B cell (primary cell): ENCODE results near the gene OLIG2. TPM values are rescaled to one million over a fixed set of nuclear protein-coding genes. Genes with fewer than 3 reads are reported as not detected.

Experiments used
- ATAC-seq: fragments of 200-7000 bp; cut with Tn5 transposase; one replicate; pipeline ENCODE4 v1.10.0; 2021; ENCODE audit warnings: low read depth, mild to moderate bottlenecking, moderate number of reproducible peaks, moderate library complexity
- CTCF ChIA-PET: fragments of 350-600 bp; sonication (Branson Sonifier 250); formaldehyde crosslinking; loops from one replicate; lab custom pipeline; 2021; ENCODE audit warnings: antibody characterized with exemption, inconsistent platforms; lab: Charles Lee
- POLR2A ChIA-PET: fragments of 350-600 bp; sonication (Branson Sonifier 250); formaldehyde crosslinking; loops from one replicate; lab custom pipeline; 2021; ENCODE audit warnings: antibody characterized with exemption; lab: Charles Lee
- DNase-seq: peaks from one replicate; pipeline ENCODE4 v3.0.0; 2013
- H2AFZ ChIP-seq: 2 replicates; pipeline ENCODE4 v1.6.1; 2012; ENCODE audit warnings: mild to moderate bottlenecking, low read depth, low read length; ENCODE audit not compliant: insufficient read depth, poor library complexity, severe bottlenecking
- H3K27ac ChIP-seq, 2 donors: 1 replicate in 1 of 2; 2 replicates in 1 of 2; pipeline ENCODE4 v1.5.1; 2012 to 2013; ENCODE audit warnings: low read length in 2 of 2, mild to moderate bottlenecking in 2 of 2, moderate library complexity in 1 of 2
- H3K27me3 ChIP-seq, 4 experiments: fragments of 200-600 bp in 1 of 4; sonication (generic) in 1 of 4; replicated peaks in 1 of 4; 1 replicate in 2 of 4; 2 replicates in 2 of 4; pipeline versions ENCODE4 v1.6.1 to v1.7.0; 2013 to 2016; ENCODE audit warnings: low read length in 3 of 4, mild to moderate bottlenecking in 2 of 4, mixed read lengths in 1 of 4, moderate library complexity in 1 of 4; ENCODE audit not compliant: insufficient read depth in 4 of 4, control insufficient read depth in 3 of 4; ENCODE audit errors: control extremely low read depth in 1 of 4
- H3K36me3 ChIP-seq, 2 experiments: replicated peaks in 1 of 2; 1 replicate in 1 of 2; 2 replicates in 1 of 2; pipeline versions ENCODE4 v1.6.1 to v1.7.1; 2013; ENCODE audit warnings: low read length in 1 of 2; ENCODE audit not compliant: insufficient read depth in 2 of 2, control insufficient read depth in 1 of 2; ENCODE audit errors: control extremely low read depth in 1 of 2, extremely low read depth in 1 of 2
- H3K4me1 ChIP-seq, 2 donors: fragments of 200-600 bp in 1 of 2; sonication (generic) in 1 of 2; 1 replicate in 1 of 2; 2 replicates in 1 of 2; pipeline versions ENCODE4 v1.5.1 to v1.6.1; 2013 to 2017; ENCODE audit warnings: low read length in 2 of 2; ENCODE audit not compliant: control insufficient read depth in 2 of 2, insufficient read depth in 2 of 2
- H3K4me2 ChIP-seq: replicated peaks from 2 replicates; pipeline ENCODE3; 2012; ENCODE audit warnings: mild to moderate bottlenecking, low read depth, low read length; ENCODE audit not compliant: poor library complexity, severe bottlenecking
- H3K4me3 ChIP-seq, 5 experiments: fragments of 200-600 bp in 1 of 5; sonication (generic) in 1 of 5; 1 replicate in 3 of 5; 2 replicates in 2 of 5; pipeline versions ENCODE4 v1.5.1 to v1.7.0; 2011 to 2016; ENCODE audit warnings: low read length in 4 of 5, mild to moderate bottlenecking in 4 of 5, low read depth in 2 of 5, control low read depth in 1 of 5, moderate library complexity in 1 of 5; ENCODE audit not compliant: insufficient read depth in 1 of 5; ENCODE audit errors: control extremely low read depth in 1 of 5, extremely low read depth in 1 of 5
- H3K79me2 ChIP-seq: fragments of 200-600 bp; sonication (generic); one replicate; pipeline ENCODE4 v1.6.0; 2016; ENCODE audit warnings: low read length; ENCODE audit not compliant: control insufficient read depth, insufficient read depth
- H3K9ac ChIP-seq: fragments of 200-600 bp; sonication (generic); 2 replicates; pipeline ENCODE4 v1.6.1; 2017; ENCODE audit warnings: mild to moderate bottlenecking, low read length, moderate library complexity
- H3K9me3 ChIP-seq, 3 donors: one replicate each; pipeline versions ENCODE4 v1.6.1 to v1.7.1; 2013; ENCODE audit warnings: low read length in 2 of 3; ENCODE audit not compliant: control insufficient read depth in 2 of 3, insufficient read depth in 1 of 3; ENCODE audit errors: control extremely low read depth in 1 of 3
- H4K20me1 ChIP-seq: 2 replicates; pipeline ENCODE4 v1.6.0; 2012; ENCODE audit warnings: mild to moderate bottlenecking, low read length; ENCODE audit not compliant: insufficient read depth, control insufficient read depth, poor library complexity, severe bottlenecking
- H3K27ac Mint-ChIP-seq: one replicate; pipeline ENCODE4 v1.8.0; 2021; ENCODE audit warnings: mixed read lengths
- H3K27me3 Mint-ChIP-seq: one replicate; pipeline ENCODE4 v1.8.0; 2021; ENCODE audit warnings: mixed read lengths
- H3K4me1 Mint-ChIP-seq: one replicate; pipeline ENCODE4 v1.8.0; 2021; ENCODE audit warnings: mixed read lengths
- H3K4me3 Mint-ChIP-seq: one replicate; pipeline ENCODE4 v1.8.0; 2021; ENCODE audit warnings: mixed read lengths
- H3K9me3 Mint-ChIP-seq: one replicate; pipeline ENCODE4 v1.8.0; 2022; ENCODE audit warnings: mixed read lengths; ENCODE audit not compliant: insufficient read depth
- CTCF ChIP-seq: fragments of 200-600 bp; IDR thresholded peaks from one replicate; pipeline ENCODE4 v1.8.0; 2022; ENCODE audit warnings: antibody characterized with exemption, mild to moderate bottlenecking
- EZH2 ChIP-seq: IDR thresholded peaks from 2 replicates; pipeline ENCODE4 v1.6.1; 2012; ENCODE audit warnings: borderline replicate concordance, low read depth, mild to moderate bottlenecking, moderate library complexity, low read length; ENCODE audit not compliant: insufficient read depth, poor library complexity, severe bottlenecking
- WGBS: methylation state at CpG from one replicate; pipeline ENCODE4 v1.1.5; 2013; ENCODE audit warnings: missing lambda C conversion rate; ENCODE audit not compliant: insufficient coverage; 5-methylcytosine and 5-hydroxymethylcytosine counted together
- intact Hi-C: fragments of 100-400 bp; cut with micrococcal nuclease; formaldehyde crosslinking; loops from one replicate; pipeline ENCODE4 v1.10.0; 2022
- polyA plus RNA-seq: library from polyadenylated mRNA; depleted of rRNA; stranded (reverse); fragments of >200 nt; gene quantifications from 2 replicates; pipeline ENCODE4 v1.2.3, GENCODE V29; 2012
- total RNA-seq, 2 donors: library from RNA; stranded (reverse); fragments of 120-200 nt in 1 of 2; gene quantifications; 1 replicate in 1 of 2; 2 replicates in 1 of 2; pipeline versions ENCODE4 v1.2.3 to v1.2.4, GENCODE V29; 2013 to 2022

OLIG2 gene
- total and polyA plus RNA-seq, 2 donors (not counting 1 experiment from before 2014, with no cell fraction given), result not detected

DNA sequence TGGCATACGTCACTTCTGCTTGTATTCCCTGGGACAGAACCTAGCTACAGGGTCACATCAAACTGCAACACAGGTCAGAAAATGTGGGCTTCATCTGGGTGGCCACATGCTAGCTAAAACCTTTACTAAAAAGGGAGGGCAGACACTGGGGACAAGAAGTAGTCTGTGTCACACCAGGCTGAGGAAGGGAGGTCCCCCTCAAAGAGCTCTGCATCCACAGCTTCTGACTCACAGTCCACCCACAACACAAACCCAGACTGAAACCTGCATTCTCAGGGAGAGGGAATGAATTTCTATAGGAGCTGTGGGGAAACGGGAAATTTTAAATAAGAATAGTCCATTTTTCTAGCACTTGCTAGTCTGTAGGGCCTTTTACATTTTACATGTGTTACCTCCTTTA, 16.2 kb downstream of the OLIG2 start:
- TF ChIP-seq CTCF (no peak), EZH2 (no peak)
- no peaks in the 10 kb centered on the region for H3K4me1 Mint-ChIP-seq
- H3K27me3 Mint-ChIP-seq, result peaks cover 61% of the 10 kb centered on the region
- no peaks in the 10 kb centered on the region for H4K20me1 ChIP-seq
- H3K27ac Mint-ChIP-seq, result no peak overlapping the region
- H3K4me2 ChIP-seq, result no peak overlapping the region
- DNase-seq, result no peak
- no peak overlapping the region for H3K9ac ChIP-seq
- H3K4me3 ChIP-seq, result no peak overlapping the region
- no peak overlapping the region for H3K27ac ChIP-seq
- POLR2A ChIA-PET, result no interaction called here
- H3K79me2 ChIP-seq, result no peaks in the 10 kb centered on the region
- peaks cover 0 to 3% (median 0%) of the 10 kb centered on the region in 3 donors for H3K9me3 ChIP-seq
- CTCF ChIA-PET, result no interaction called here
- H3K4me3 Mint-ChIP-seq, result no peak overlapping the region
- peaks cover 0 to 18% (median 8%) of the 10 kb centered on the region in 4 experiments for H3K27me3 ChIP-seq
- H3K36me3 ChIP-seq, result no peaks in the 10 kb centered on the region
- ATAC-seq, result no peak
- 100% methylated on average over 1 of the region's 2 CpGs for WGBS
- H3K9me3 Mint-ChIP-seq, result peaks cover 4% of the 10 kb centered on the region
- no peaks in the 10 kb centered on the region for H3K4me1 ChIP-seq
- H2AFZ ChIP-seq, result no peak overlapping the region
- intact Hi-C loops, result no loop called here

- H3K9me3 ChIP-seq, result peaks cover 0 to 3% (median 0%) of the 10 kb centered on the region in 3 donors
- no peak for ATAC-seq
- TF ChIP-seq EZH2 (no peak), CTCF (no peak)
- CTCF ChIA-PET, result no interaction called here
- peaks cover 4% of the 10 kb centered on the region for H3K9me3 Mint-ChIP-seq
- no peak for DNase-seq
- peaks cover 0 to 18% (median 6%) of the 10 kb centered on the region in 4 experiments for H3K27me3 ChIP-seq
- WGBS, result 85% methylated on average over 3 of the region's 4 CpGs
- H3K27me3 Mint-ChIP-seq, result peaks cover 62% of the 10 kb centered on the region
- no peaks in the 10 kb centered on the region for H3K36me3 ChIP-seq
- H3K4me2 ChIP-seq, result no peak overlapping the region
- intact Hi-C loops, result no loop called here
- H3K4me1 Mint-ChIP-seq, result no peaks in the 10 kb centered on the region
- H3K27ac ChIP-seq, result no peak overlapping the region
- H3K27ac Mint-ChIP-seq, result no peak overlapping the region
- no peaks in the 10 kb centered on the region for H3K79me2 ChIP-seq
- no peak overlapping the region for H3K9ac ChIP-seq
- no peak overlapping the region for H3K4me3 Mint-ChIP-seq
- H3K4me1 ChIP-seq, result no peaks in the 10 kb centered on the region
- no peak overlapping the region for H2AFZ ChIP-seq
- H4K20me1 ChIP-seq, result no peaks in the 10 kb centered on the region
- POLR2A ChIA-PET, result no interaction called here
- no peak overlapping the region for H3K4me3 ChIP-seq
Measured at GRCh38 chr21:33042812-33043211, 17.1 kb downstream of the OLIG2 start.
